ENCODE results near the gene PPP3R1. TPM values are rescaled to one million over a fixed set of nuclear protein-coding genes. Genes with fewer than 3 reads are reported as not detected.

Gene PPP3R1
- total RNA-seq, 3 donors from 2014 or later (not counting 1 experiment from before 2014, with no cell fraction given): 77.8 to 86.2 (median 79.9) TPM

DNA sequence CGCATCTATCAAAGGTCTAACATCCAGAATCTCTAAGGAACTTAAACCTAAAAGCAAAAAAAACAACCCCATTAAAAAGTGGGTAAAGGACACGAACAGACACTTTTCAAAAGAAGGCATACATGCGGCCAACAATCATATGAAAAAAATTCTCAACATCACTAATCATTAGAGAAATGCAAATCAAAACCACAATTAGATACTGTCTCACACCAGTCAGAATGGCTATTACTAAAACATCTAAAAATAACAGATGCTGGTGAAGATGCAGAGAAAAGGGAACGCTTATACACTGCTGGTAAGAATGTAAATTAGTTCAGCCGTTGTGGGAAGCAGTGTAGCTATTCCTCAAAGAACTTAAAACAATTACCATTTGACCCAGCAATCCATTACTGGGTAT, 38.0 kb downstream of the PPP3R1 start:
- intact Hi-C loops (cut with micrococcal nuclease): no loop called here
- no peak for DNase-seq
- TF ChIP-seq, protein P1, sequence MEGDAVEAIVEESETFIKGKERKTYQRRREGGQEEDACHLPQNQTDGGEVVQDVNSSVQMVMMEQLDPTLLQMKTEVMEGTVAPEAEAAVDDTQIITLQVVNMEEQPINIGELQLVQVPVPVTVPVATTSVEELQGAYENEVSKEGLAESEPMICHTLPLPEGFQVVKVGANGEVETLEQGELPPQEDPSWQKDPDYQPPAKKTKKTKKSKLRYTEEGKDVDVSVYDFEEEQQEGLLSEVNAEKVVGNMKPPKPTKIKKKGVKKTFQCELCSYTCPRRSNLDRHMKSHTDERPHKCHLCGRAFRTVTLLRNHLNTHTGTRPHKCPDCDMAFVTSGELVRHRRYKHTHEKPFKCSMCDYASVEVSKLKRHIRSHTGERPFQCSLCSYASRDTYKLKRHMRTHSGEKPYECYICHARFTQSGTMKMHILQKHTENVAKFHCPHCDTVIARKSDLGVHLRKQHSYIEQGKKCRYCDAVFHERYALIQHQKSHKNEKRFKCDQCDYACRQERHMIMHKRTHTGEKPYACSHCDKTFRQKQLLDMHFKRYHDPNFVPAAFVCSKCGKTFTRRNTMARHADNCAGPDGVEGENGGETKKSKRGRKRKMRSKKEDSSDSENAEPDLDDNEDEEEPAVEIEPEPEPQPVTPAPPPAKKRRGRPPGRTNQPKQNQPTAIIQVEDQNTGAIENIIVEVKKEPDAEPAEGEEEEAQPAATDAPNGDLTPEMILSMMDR (IDR thresholded peaks at IDR 0.05): no peak
- no peaks in the 10 kb centered on the region for H3K9me3 ChIP-seq (ENCODE audit: control insufficient read depth, insufficient read depth, low read length)
- H3K36me3 ChIP-seq (ENCODE audit: control insufficient read depth, insufficient read depth, low read length): peaks cover 12% of the 10 kb centered on the region
- H3K4me3 ChIP-seq (ENCODE audit: low read length): no peak overlapping the region
- Mint-ChIP-seq H3K9me3 (no peaks in the 10 kb centered on the region), H3K4me1 (peaks cover 69 to 71% of the 10 kb centered on the region in 2 donors), H3K27ac (peak overlapping the region; percentile 76 to 78), H3K27me3 (ENCODE audit: low read depth in 2 of 2) (no peaks in the 10 kb centered on the region), H3K36me3 (no peaks in the 10 kb centered on the region), H3K4me3 (no peak overlapping the region)
- H3K27me3 ChIP-seq (ENCODE audit: control insufficient read depth, insufficient read depth, low read length): no peaks in the 10 kb centered on the region
- ATAC-seq: no peak
- no peak overlapping the region for H3K27ac ChIP-seq (ENCODE audit: low read length)
- 84% methylated on average over 3 of the region's 5 CpGs for WGBS (ENCODE audit: insufficient coverage)
- H3K4me1 ChIP-seq (ENCODE audit: control insufficient read depth, insufficient read depth, low read length): no peaks in the 10 kb centered on the region

DNA sequence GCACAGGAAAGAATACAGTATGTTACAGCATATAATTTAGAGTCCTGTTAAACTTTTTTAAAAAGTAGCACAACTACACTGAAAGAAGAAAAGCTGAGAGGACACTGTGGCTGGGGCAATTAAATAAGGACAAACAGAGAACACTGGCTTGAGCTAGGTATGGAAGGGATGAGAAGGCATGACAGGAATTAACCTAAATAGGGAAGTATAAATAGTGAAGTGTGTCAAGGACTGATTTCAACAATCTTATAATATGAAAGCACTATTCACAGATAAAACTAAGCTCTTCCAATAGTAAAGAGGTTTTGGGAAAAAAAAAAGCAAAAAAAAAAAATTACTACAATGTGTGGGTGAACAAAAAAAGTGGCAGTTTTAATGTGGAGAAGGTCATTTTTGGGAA, 45.5 kb downstream of the PPP3R1 start:
- DNase-seq (no peak), ATAC-seq (no peak)
- TF ChIP-seq, protein P1 (IDR thresholded peaks at IDR 0.05): no peak
- Histone ChIP-seq H3K4me3 (ENCODE audit: low read length) (no peak overlapping the region), H3K36me3 (ENCODE audit: control insufficient read depth, insufficient read depth, low read length) (no peaks in the 10 kb centered on the region), H3K9me3 (ENCODE audit: control insufficient read depth, insufficient read depth, low read length) (no peaks in the 10 kb centered on the region), H3K27me3 (ENCODE audit: control insufficient read depth, insufficient read depth, low read length) (no peaks in the 10 kb centered on the region), H3K4me1 (ENCODE audit: control insufficient read depth, insufficient read depth, low read length) (peaks cover 4% of the 10 kb centered on the region), H3K27ac (ENCODE audit: low read length) (no peak overlapping the region)
- Mint-ChIP-seq H3K4me3 (no peak overlapping the region), H3K27ac (peak overlapping the region; percentile 19 to 61), H3K36me3 (no peaks in the 10 kb centered on the region), H3K4me1 (peaks cover 54 to 59% of the 10 kb centered on the region in 2 donors), H3K27me3 (ENCODE audit: low read depth in 2 of 2) (no peaks in the 10 kb centered on the region), H3K9me3 (no peaks in the 10 kb centered on the region)
- intact Hi-C loops (cut with micrococcal nuclease): no loop called here

DNA sequence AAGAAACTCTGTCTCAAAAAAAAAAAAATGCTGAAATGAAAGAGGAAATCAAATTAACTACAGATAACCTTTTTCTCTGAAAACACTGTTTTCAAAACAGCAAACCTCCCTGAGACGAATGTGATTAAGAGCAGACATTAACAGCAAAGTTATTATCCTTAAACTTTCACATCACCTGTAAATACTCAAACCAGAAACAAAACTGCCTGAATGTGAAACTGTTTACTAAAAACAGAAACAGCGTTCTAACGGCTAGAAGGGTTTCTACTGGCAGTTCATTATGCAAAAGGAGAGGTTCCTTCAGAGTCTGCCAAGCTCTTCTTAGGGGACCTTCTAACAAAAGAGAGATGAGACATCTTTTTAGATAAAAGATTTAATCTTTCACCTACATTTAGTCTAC, 48.7 kb downstream of the PPP3R1 start:
- TF ChIP-seq, protein P1 (IDR thresholded peaks at IDR 0.05): no peak
- H3K4me3 Mint-ChIP-seq: peak overlapping the region; percentile 69
- ATAC-seq (peak; percentile 57 to 77 (median 57)), DNase-seq (peak in 1 of 2 donors; percentile 40)
- H3K9me3 Mint-ChIP-seq: no peaks in the 10 kb centered on the region
- WGBS (ENCODE audit: insufficient coverage): 8% methylated on average over 3 of the region's 3 CpGs
- intact Hi-C loops (cut with micrococcal nuclease): no loop called here
- H3K4me3 ChIP-seq (ENCODE audit: low read length): no peak overlapping the region
- H3K27me3 ChIP-seq (ENCODE audit: control insufficient read depth, insufficient read depth, low read length): no peaks in the 10 kb centered on the region
- H3K27ac ChIP-seq (ENCODE audit: low read length): peak overlapping the region; percentile 57
- H3K36me3 ChIP-seq (ENCODE audit: control insufficient read depth, insufficient read depth, low read length): no peaks in the 10 kb centered on the region
- no peaks in the 10 kb centered on the region for H3K9me3 ChIP-seq (ENCODE audit: control insufficient read depth, insufficient read depth, low read length)
- H3K27ac Mint-ChIP-seq: peak overlapping the region; percentile 86 to 89
- peaks cover 56 to 61% of the 10 kb centered on the region in 2 donors for H3K4me1 Mint-ChIP-seq
- H3K27me3 Mint-ChIP-seq (ENCODE audit: low read depth in 2 of 2): no peaks in the 10 kb centered on the region
- H3K4me1 ChIP-seq (ENCODE audit: control insufficient read depth, insufficient read depth, low read length): peaks cover 4% of the 10 kb centered on the region
- no peaks in the 10 kb centered on the region for H3K36me3 Mint-ChIP-seq

DNA sequence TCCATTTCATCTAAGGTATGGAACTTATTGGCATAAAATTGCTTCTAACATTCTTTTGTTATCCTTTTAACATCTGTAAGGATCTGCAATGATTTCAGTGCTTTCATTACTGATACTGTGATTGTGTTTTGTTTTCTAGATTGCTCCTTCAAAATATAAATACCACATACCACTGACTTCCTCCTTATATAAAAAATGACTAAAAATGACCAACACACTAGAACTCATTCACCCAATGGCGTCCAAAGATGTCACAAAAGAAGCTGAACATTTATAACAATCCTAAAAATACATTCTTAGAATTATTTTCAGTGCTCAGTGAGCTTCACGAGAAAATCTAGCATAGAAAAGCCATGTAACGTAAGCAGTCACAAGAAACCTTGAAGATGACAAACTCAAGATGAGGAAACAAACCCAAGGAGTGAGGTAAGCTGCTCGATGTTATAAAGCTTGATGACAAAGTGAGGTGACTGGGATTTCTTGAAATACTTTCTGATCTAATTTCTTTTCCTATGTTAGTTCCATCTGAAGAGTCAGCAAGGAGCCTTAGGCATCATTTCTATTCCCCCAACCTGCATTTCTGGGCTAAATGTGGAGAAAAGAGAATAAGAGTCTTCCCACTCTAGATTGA, 52.1 kb downstream of the PPP3R1 start:
- Mint-ChIP-seq H3K36me3 (no peaks in the 10 kb centered on the region), H3K27me3 (ENCODE audit: low read depth in 2 of 2) (no peaks in the 10 kb centered on the region), H3K9me3 (no peaks in the 10 kb centered on the region), H3K4me1 (peaks cover 50 to 52% of the 10 kb centered on the region in 2 donors), H3K27ac (peak overlapping the region; percentile 55 to 71), H3K4me3 (no peak overlapping the region)
- Histone ChIP-seq H3K27me3 (ENCODE audit: control insufficient read depth, insufficient read depth, low read length) (no peaks in the 10 kb centered on the region), H3K4me3 (ENCODE audit: low read length) (no peak overlapping the region), H3K36me3 (ENCODE audit: control insufficient read depth, insufficient read depth, low read length) (no peaks in the 10 kb centered on the region), H3K4me1 (ENCODE audit: control insufficient read depth, insufficient read depth, low read length) (peaks cover 4% of the 10 kb centered on the region), H3K9me3 (ENCODE audit: control insufficient read depth, insufficient read depth, low read length) (no peaks in the 10 kb centered on the region), H3K27ac (ENCODE audit: low read length) (peak overlapping the region; percentile 48)
- no peak for DNase-seq
- TF ChIP-seq, protein P1 (IDR thresholded peaks at IDR 0.05): no peak
- no peak for ATAC-seq
- 68% methylated on average over 4 of the region's 4 CpGs for WGBS (ENCODE audit: insufficient coverage)
- intact Hi-C loops (cut with micrococcal nuclease): no loop called here

Measured in natural killer cell (primary cell).